ENCODE measurements around the gene PDGFB. TPM values are rescaled to one million over a fixed set of nuclear protein-coding genes. Genes with fewer than 3 reads are reported as not detected.

The PDGFB gene
- total RNA-seq, 4 donors from 2014 or later: 12.2 to 22.3 (median 17.5) TPM

GRCh38 chr22:39263626-39264348, 19.0 kb upstream of the PDGFB start:
- intact Hi-C loops (cut with DNase I; ENCODE audit: low total_unique reads): no loop called here
- 86 to 92% methylated on average over 10 of the region's 10 CpGs for WGBS, 2 donors
- TF ChIP-seq POLR2A (IDR thresholded peaks at IDR 0.05): no peak
- TF ChIP-seq CTCF (IDR thresholded peaks at IDR 0.05): no peak
- no peak overlapping the region for H3K4me3 ChIP-seq (ENCODE audit: low read depth, poor library complexity, severe bottlenecking)
- DNase-seq (ENCODE audit: low spot score in 2 of 2): no peak

- DNase-seq (ENCODE audit: low spot score in 2 of 2): no peak
- TF ChIP-seq CTCF (IDR thresholded peaks at IDR 0.05) (no peak), POLR2A (IDR thresholded peaks at IDR 0.05) (no peak)
- 66 to 67% methylated on average over 4 of the region's 4 CpGs for whole genome bisulfite sequencing, 2 donors
- H3K4me3 ChIP-seq (ENCODE audit: low read depth, poor library complexity, severe bottlenecking): no peak overlapping the region
- intact Hi-C loops (cut with DNase I; ENCODE audit: low total_unique reads): no loop called here
These were observed 14.9 kb upstream of the PDGFB start for GRCh38 chr22:39259666-39260065.

- intact Hi-C loops (cut with DNase I; ENCODE audit: low total_unique reads): no loop called here
- H3K4me3 ChIP-seq (ENCODE audit: low read depth, poor library complexity, severe bottlenecking): no peak overlapping the region
- TF ChIP-seq POLR2A (IDR thresholded peaks at IDR 0.05) (no peak), CTCF (IDR thresholded peaks at IDR 0.05) (no peak)
- no peak for DNase-seq (ENCODE audit: low spot score in 2 of 2)
- 72 to 78% methylated on average over 12 to 16 of the region's 16 CpGs for WGBS, 2 donors
These were observed 13.2 kb upstream of the PDGFB start for GRCh38 chr22:39257901-39258475.

GRCh38 chr22:39256979-39257378, 12.2 kb upstream of the PDGFB start:
- DNase-seq (ENCODE audit: low spot score in 2 of 2): no peak
- no peak overlapping the region for H3K4me3 ChIP-seq (ENCODE audit: low read depth, poor library complexity, severe bottlenecking)
- TF ChIP-seq CTCF (IDR thresholded peaks at IDR 0.05) (no peak), POLR2A (IDR thresholded peaks at IDR 0.05) (no peak)
- intact Hi-C loops (cut with DNase I; ENCODE audit: low total_unique reads): no loop called here
- WGBS, 2 donors: 83 to 90% methylated on average over 2 of the region's 2 CpGs

- H3K4me3 ChIP-seq (ENCODE audit: low read depth, poor library complexity, severe bottlenecking): no peak overlapping the region
- 56 to 77% methylated on average over 8 to 11 of the region's 11 CpGs for WGBS, 2 donors
- no peak for DNase-seq (ENCODE audit: low spot score in 2 of 2)
- intact Hi-C loops (cut with DNase I; ENCODE audit: low total_unique reads): no loop called here
- TF ChIP-seq CTCF (IDR thresholded peaks at IDR 0.05): no peak
- no peak for TF ChIP-seq POLR2A (IDR thresholded peaks at IDR 0.05)
These were observed 11.4 kb upstream of the PDGFB start for GRCh38 chr22:39256186-39256552.
